ENCODE results near the gene CBR3. TPM values are rescaled to one million over a fixed set of nuclear protein-coding genes. Genes with fewer than 3 reads are reported as not detected.
A peak's percentile ranks its signal among the peaks of the same experiment; 100 is the strongest.

Gene CBR3
- total RNA-seq, 4 donors from 2014 or later: 2.7 to 5.1 (median 3.2) TPM; not detected in 1

DNA sequence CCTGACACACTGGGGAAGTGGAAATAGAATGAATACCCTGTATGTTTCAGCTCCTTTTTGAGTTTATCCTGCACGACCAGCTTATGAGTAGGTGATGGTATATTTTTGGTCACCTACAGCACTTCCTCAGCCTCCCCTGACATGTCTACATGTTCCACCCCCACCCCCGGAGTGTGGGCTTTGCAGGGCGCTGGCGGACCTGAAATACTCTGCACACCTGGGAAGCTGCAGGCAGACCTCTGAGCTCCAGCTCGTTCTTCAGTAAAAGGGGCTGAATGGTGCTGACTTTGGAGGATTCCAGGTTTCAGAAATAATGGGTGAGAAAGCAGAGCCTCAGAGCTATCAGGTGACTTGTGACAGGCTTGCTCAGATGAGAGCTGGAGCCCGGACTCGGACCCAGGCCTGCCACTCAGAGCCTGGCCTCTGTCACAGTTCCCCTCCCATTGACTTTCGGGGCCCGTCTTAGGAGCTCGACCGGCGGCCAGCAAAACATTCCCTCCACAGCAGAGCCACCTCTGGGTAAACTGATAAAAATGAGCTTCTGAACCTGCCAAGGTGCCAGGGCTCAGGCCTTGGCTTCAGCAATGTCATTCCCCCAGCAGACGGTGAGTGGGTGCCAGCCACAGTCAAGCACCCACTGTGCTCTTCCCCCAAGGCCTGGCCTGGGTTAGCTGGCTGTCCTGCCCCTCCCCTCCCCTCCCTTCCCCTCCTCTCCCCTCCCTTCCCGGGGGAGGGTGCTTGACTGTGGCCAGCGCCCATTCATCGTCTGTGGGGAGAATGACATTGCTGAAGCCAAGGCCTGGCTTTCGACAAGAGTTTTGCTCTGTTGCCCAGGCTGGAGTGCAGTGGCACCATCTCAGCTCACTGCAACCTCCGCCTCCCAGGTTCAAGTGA is 51.9 kb downstream of the CBR3 start:
- Histone ChIP-seq H3K4me3 (no peak overlapping the region), H3K27ac (peak overlapping the region in 2 of 4 donors; percentile 25 to 68), H3K36me3 (peaks cover 0 to 5% (median 0%) of the 10 kb centered on the region in 3 donors), H3K4me1 (peaks cover 0 to 11% (median 0%) of the 10 kb centered on the region in 4 donors), H3K27me3 (no peaks in the 10 kb centered on the region), H3K9me3 (no peaks in the 10 kb centered on the region)
- TF ChIP-seq POLR2A (IDR thresholded peaks at IDR 0.05): no peak
- TF ChIP-seq, protein P1, sequence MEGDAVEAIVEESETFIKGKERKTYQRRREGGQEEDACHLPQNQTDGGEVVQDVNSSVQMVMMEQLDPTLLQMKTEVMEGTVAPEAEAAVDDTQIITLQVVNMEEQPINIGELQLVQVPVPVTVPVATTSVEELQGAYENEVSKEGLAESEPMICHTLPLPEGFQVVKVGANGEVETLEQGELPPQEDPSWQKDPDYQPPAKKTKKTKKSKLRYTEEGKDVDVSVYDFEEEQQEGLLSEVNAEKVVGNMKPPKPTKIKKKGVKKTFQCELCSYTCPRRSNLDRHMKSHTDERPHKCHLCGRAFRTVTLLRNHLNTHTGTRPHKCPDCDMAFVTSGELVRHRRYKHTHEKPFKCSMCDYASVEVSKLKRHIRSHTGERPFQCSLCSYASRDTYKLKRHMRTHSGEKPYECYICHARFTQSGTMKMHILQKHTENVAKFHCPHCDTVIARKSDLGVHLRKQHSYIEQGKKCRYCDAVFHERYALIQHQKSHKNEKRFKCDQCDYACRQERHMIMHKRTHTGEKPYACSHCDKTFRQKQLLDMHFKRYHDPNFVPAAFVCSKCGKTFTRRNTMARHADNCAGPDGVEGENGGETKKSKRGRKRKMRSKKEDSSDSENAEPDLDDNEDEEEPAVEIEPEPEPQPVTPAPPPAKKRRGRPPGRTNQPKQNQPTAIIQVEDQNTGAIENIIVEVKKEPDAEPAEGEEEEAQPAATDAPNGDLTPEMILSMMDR (IDR thresholded peaks at IDR 0.05): no peak
- no peak for DNase-seq

DNA sequence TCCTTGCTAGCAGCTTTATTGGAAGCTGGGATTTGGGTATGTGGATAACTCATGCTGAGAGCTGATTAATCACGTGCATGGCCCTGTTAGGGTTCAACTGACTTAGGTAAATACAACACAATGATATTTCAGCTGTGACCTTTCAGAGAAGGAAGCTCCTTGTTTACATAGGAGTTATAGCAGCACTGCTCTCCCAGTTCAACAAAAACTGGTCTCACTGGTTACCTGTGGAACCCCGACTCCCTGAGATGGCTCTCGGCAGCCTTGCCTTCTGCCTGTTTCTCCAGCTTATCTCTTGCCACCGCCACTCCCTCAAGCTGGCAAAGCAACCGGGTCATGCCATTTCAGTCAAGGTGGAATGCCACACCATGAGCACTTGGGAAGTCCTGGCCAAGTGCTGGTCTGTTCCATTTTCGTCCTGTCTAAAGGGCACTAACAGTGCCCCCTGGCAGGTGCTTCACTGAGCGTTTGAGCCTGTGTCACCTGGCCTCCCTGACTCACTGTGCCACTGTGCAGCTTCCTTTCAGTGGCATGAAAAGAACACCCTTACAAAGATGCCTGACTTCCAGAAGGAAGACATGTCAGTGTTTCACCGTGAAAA is 53.3 kb downstream of the CBR3 start:
- TF ChIP-seq POLR2A (IDR thresholded peaks at IDR 0.05): no peak
- TF ChIP-seq, protein P1 (IDR thresholded peaks at IDR 0.05): peak in 1 of 6 experiments; percentile 21
- H3K4me3 ChIP-seq: no peak overlapping the region
- peaks cover 0 to 5% (median 0%) of the 10 kb centered on the region in 3 donors for H3K36me3 ChIP-seq
- peak overlapping the region in 3 of 4 donors; percentile 45 to 81 (median 68) for H3K27ac ChIP-seq
- DNase-seq: peak in 2 of 3 donors; percentile 81 to 83
- peaks cover 0 to 11% (median 0%) of the 10 kb centered on the region in 4 donors for H3K4me1 ChIP-seq
- no peaks in the 10 kb centered on the region for H3K27me3 ChIP-seq
- no peaks in the 10 kb centered on the region for H3K9me3 ChIP-seq

DNA sequence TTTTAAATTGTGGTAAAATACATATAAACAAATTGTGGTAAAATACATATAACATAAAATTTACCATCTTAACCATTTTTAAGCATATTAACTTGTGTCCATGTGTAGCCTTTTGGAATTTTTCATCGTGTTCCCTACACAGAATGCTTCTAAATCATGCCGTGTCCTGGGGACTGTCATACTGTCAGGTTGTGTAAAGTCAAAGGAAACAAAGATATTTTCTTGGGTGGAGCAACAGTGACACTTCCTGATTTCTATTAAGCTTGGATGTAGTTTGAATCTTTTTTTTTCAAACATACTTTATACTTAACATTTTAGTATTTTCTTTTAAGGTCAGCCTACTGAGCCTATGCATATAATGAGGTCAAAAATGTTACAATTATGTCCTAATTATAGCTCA is 54.1 kb downstream of the CBR3 start:
- Histone ChIP-seq H3K4me1 (peaks cover 0 to 11% (median 0%) of the 10 kb centered on the region in 4 donors), H3K4me3 (no peak overlapping the region), H3K27me3 (no peaks in the 10 kb centered on the region), H3K36me3 (peaks cover 0 to 5% (median 0%) of the 10 kb centered on the region in 3 donors), H3K9me3 (no peaks in the 10 kb centered on the region), H3K27ac (peak overlapping the region in 3 of 4 donors; percentile 45 to 81 (median 68))
- DNase-seq: no peak
- no peak for TF ChIP-seq POLR2A (IDR thresholded peaks at IDR 0.05)
- TF ChIP-seq, protein P1 (IDR thresholded peaks at IDR 0.05): no peak

DNA sequence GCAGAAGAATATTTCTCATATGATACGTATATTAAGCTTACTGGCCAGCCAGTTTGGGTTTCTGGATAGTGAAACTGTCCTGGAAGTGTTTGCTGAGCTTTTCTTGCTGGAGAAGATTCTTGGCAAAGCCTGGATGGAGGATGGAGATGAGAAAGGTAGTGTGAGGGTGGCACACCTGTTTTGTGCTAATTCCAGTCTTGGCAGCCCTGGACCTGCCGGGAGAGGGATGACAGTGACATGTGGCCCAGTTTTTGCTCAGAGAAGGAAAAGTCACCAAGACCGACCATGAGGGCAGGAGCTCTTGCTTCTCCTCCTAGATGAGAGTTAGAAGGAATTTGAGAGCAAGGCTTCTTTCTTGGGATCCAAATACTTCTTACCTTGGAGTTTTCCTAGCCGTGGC is 55.9 kb downstream of the CBR3 start:
- no peak overlapping the region for H3K4me3 ChIP-seq
- no peaks in the 10 kb centered on the region for H3K36me3 ChIP-seq
- TF ChIP-seq, protein P1 (IDR thresholded peaks at IDR 0.05): no peak
- no peak for TF ChIP-seq POLR2A (IDR thresholded peaks at IDR 0.05)
- DNase-seq: no peak
- no peaks in the 10 kb centered on the region for H3K9me3 ChIP-seq
- H3K27ac ChIP-seq: no peak overlapping the region
- no peaks in the 10 kb centered on the region for H3K27me3 ChIP-seq
- peaks cover 0 to 11% (median 0%) of the 10 kb centered on the region in 4 donors for H3K4me1 ChIP-seq

DNA sequence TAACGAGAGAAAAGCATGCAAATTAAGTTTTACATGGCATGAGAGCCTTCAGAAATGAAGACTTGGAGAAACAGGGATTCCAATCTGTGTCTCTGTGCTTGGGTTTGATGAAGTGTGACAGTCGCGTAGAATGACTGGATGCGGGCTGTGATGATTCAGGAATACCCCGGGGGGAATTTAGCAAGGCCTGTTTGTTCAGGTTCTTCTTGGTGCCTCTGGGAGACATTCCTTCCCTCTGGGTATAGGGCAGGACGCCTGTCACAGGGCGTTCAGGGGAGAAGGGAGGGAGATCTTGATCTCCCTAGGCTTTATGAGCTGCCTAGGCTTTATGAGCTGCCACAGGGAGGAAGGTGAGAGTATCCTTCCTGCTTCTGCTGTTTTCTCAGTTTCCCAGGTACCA is 58.3 kb downstream of the CBR3 start:
- Histone ChIP-seq H3K4me3 (no peak overlapping the region), H3K27me3 (no peaks in the 10 kb centered on the region), H3K9me3 (no peaks in the 10 kb centered on the region), H3K4me1 (peaks cover 0 to 12% (median 0%) of the 10 kb centered on the region in 4 donors), H3K27ac (no peak overlapping the region), H3K36me3 (no peaks in the 10 kb centered on the region)
- no peak for DNase-seq
- TF ChIP-seq, protein P1 (IDR thresholded peaks at IDR 0.05): no peak
- no peak for TF ChIP-seq POLR2A (IDR thresholded peaks at IDR 0.05)
